ENCODE measurements around the gene YBX2. TPM values are rescaled to one million over a fixed set of nuclear protein-coding genes. Genes with fewer than 3 reads are reported as not detected.

Gene YBX2
- polyA plus RNA-seq, 1 donor (not counting 4 experiments of a cell fraction or from before 2014, with no cell fraction given): 0.05 TPM

DNA sequence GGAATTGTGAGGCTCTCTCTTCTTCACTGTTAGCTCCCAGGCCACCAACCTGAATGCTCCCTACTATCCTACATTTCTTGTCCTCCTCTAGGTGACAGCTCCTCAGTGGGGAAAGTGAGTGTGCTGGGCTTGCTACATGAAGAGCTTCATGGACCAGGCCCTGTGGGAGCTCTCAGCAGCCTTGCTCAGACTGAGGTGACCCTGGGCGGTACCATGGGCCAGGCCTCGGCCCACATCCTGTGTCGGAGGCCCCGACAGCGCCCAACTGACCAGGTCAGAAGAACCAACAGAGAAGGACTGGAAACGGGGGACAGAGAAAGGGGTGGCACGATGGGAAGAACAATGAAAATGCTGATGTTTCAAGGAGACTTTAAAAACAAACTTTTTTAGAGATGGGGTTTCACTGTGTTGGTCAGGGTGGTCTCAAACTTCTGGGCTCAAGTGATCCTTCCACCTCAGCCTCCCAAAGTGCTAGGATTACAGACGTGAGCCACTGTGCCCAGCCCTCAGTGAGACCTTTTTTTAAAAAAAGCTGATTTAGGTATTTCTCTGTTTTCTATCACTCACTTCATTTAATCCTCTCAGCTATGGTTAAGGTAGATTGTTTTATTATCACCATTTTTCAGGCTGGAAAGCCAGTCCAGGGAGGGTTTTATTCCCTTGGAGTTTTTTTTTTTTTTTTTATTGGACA is 37.5 kb downstream of the YBX2 start:
- Histone ChIP-seq H3K9ac (ENCODE audit: control insufficient read depth, extremely low read depth, insufficient read depth, low read length) (no peak overlapping the region), H3K4me1 (ENCODE audit: control insufficient read depth, extremely low read depth, insufficient read depth, low read length) (peaks cover 28% of the 10 kb centered on the region), H3K36me3 (ENCODE audit: control insufficient read depth in 2 of 2, extremely low read depth in 1 of 2, insufficient read depth in 2 of 2, low read length in 2 of 2) (peaks cover 8 to 40% of the 10 kb centered on the region in 2 experiments)

DNA sequence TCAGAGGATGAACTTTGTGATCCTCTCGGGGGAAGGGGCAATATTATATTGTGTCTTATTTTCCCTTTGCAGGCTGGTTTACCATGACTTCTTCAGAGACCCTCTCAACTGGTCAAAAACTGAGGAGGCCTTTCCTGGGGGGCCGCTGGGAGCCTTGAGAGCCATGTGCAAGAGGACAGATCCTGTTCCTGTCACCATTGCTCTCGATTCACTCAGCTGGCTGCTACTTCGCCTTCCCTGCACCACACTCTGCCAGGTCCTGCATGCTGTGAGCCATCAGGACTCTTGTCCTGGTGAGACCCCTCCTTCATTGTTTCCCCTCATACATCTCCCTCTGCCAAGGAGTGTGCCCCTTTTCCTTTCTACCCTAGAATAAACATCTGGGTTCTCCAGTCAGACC is 39.9 kb downstream of the YBX2 start:
- no peaks in the 10 kb centered on the region for H3K9me3 ChIP-seq (ENCODE audit: control insufficient read depth, low read depth, low read length)
- H3K9ac ChIP-seq (ENCODE audit: control insufficient read depth, extremely low read depth, insufficient read depth, low read length): no peak overlapping the region
- H4K20me1 ChIP-seq (ENCODE audit: control insufficient read depth, extremely low read depth, insufficient read depth, low read length): no peaks in the 10 kb centered on the region
- no peak overlapping the region for H3K27ac ChIP-seq (ENCODE audit: control insufficient read depth, insufficient read depth, low read length)
- dilution Hi-C loops (cut with MboI; ENCODE audit: extremely low pct_ligation_motif_present, low sequenced_read_pairs): no loop called here
- TF ChIP-seq CTCF (optimal IDR thresholded peaks at IDR 0.05 in 1 of 3, IDR thresholded peaks at IDR 0.05 in 1 of 3, conservative IDR thresholded peaks at IDR 0.05 in 1 of 3; ENCODE audit: extremely low read depth in 1 of 3, insufficient read depth in 2 of 3, low read length in 3 of 3): no peak
- TF ChIP-seq EZH2 (IDR thresholded peaks at IDR 0.05; ENCODE audit: low read length): no peak
- H3K79me2 ChIP-seq (ENCODE audit: control insufficient read depth, insufficient read depth, low read length): peaks cover 33% of the 10 kb centered on the region
- H3K9me1 ChIP-seq (ENCODE audit: control insufficient read depth, extremely low read depth, insufficient read depth, low read length): no peaks in the 10 kb centered on the region
- H3K4me1 ChIP-seq (ENCODE audit: control insufficient read depth, extremely low read depth, insufficient read depth, low read length): peaks cover 24% of the 10 kb centered on the region
- H3K36me3 ChIP-seq (ENCODE audit: control insufficient read depth in 2 of 2, extremely low read depth in 1 of 2, insufficient read depth in 2 of 2, low read length in 2 of 2): peaks cover 8 to 32% of the 10 kb centered on the region in 2 experiments
- no peak overlapping the region for H3K4me2 ChIP-seq (ENCODE audit: control insufficient read depth, extremely low read depth, insufficient read depth, low read depth, low read length)
- DNase-seq (ENCODE audit: low read depth, low spot score): no peak
- H3K4me3 ChIP-seq (ENCODE audit: control insufficient read depth in 2 of 3, extremely low read depth in 1 of 3, insufficient read depth in 2 of 3, low read depth in 1 of 3, low read length in 3 of 3): no peak overlapping the region
- H2AFZ ChIP-seq (ENCODE audit: control insufficient read depth, low read length): no peak overlapping the region
- H3K27me3 ChIP-seq (ENCODE audit: control insufficient read depth, extremely low read depth, insufficient read depth, low read length): no peaks in the 10 kb centered on the region
- FAIRE-seq: no peak

More for the DNA sequence above, 37.5 kb downstream of the YBX2 start:
- H3K4me2 ChIP-seq (ENCODE audit: control insufficient read depth, extremely low read depth, insufficient read depth, low read depth, low read length): no peak overlapping the region
- no peaks in the 10 kb centered on the region for H3K9me1 ChIP-seq (ENCODE audit: control insufficient read depth, extremely low read depth, insufficient read depth, low read length)
- peaks cover 14% of the 10 kb centered on the region for H3K79me2 ChIP-seq (ENCODE audit: control insufficient read depth, insufficient read depth, low read length)
- no peaks in the 10 kb centered on the region for H3K27me3 ChIP-seq (ENCODE audit: control insufficient read depth, extremely low read depth, insufficient read depth, low read length)
- H3K27ac ChIP-seq (ENCODE audit: control insufficient read depth, insufficient read depth, low read length): no peak overlapping the region
- no peak overlapping the region for H2AFZ ChIP-seq (ENCODE audit: control insufficient read depth, low read length)
- H4K20me1 ChIP-seq (ENCODE audit: control insufficient read depth, extremely low read depth, insufficient read depth, low read length): no peaks in the 10 kb centered on the region
- no peaks in the 10 kb centered on the region for H3K9me3 ChIP-seq (ENCODE audit: control insufficient read depth, low read depth, low read length)
- TF ChIP-seq EZH2 (IDR thresholded peaks at IDR 0.05; ENCODE audit: low read length) (no peak), CTCF (optimal IDR thresholded peaks at IDR 0.05 in 1 of 3, IDR thresholded peaks at IDR 0.05 in 1 of 3, conservative IDR thresholded peaks at IDR 0.05 in 1 of 3; ENCODE audit: extremely low read depth in 1 of 3, insufficient read depth in 2 of 3, low read length in 3 of 3) (no peak)
- dilution Hi-C loops (cut with MboI; ENCODE audit: extremely low pct_ligation_motif_present, low sequenced_read_pairs): no loop called here
- H3K4me3 ChIP-seq (ENCODE audit: control insufficient read depth in 2 of 3, extremely low read depth in 1 of 3, insufficient read depth in 2 of 3, low read depth in 1 of 3, low read length in 3 of 3): no peak overlapping the region
- FAIRE-seq (no peak), DNase-seq (ENCODE audit: low read depth, low spot score) (no peak)
